Measurements from ENCODE around the gene ATP4B. TPM values are rescaled to one million over a fixed set of nuclear protein-coding genes. Genes with fewer than 3 reads are reported as not detected.

Gene ATP4B
- total RNA-seq, 2 donors from 2014 or later = 0.34 TPM; not detected in 1

GRCh38 chr13:113603116-113603710 is 54.8 kb downstream of the ATP4B start:
- no peak overlapping the region for H3K27ac ChIP-seq
- H3K4me1 ChIP-seq (replicated peaks) = no peaks in the 10 kb centered on the region
- no peaks in the 10 kb centered on the region for H3K36me3 ChIP-seq
- no peak for TF ChIP-seq POLR2AphosphoS5 (IDR thresholded peaks at IDR 0.05)
- TF ChIP-seq CTCF (IDR thresholded peaks at IDR 0.05) = no peak
- TF ChIP-seq POLR2A (IDR thresholded peaks at IDR 0.05) = no peak
- no peak overlapping the region for H3K4me3 ChIP-seq
- H3K27me3 ChIP-seq (replicated peaks; ENCODE audit: insufficient read depth) = no peaks in the 10 kb centered on the region
- DNase-seq (ENCODE audit: low spot score) = no peak
- H3K9me3 ChIP-seq = no peaks in the 10 kb centered on the region
- intact Hi-C loops (cut with DNase I) = no loop called here
- 84% methylated on average over 13 of the region's 13 CpGs for WGBS

GRCh38 chr13:113602291-113602988 is 55.6 kb downstream of the ATP4B start:
- no peak for TF ChIP-seq POLR2AphosphoS5 (IDR thresholded peaks at IDR 0.05)
- no peak for TF ChIP-seq POLR2A (IDR thresholded peaks at IDR 0.05)
- 74% methylated on average over 15 of the region's 15 CpGs for WGBS
- H3K27ac ChIP-seq = no peak overlapping the region
- H3K4me1 ChIP-seq (replicated peaks) = no peaks in the 10 kb centered on the region
- no peaks in the 10 kb centered on the region for H3K9me3 ChIP-seq
- DNase-seq (ENCODE audit: low spot score) = no peak
- no peak overlapping the region for H3K4me3 ChIP-seq
- H3K27me3 ChIP-seq (replicated peaks; ENCODE audit: insufficient read depth) = no peaks in the 10 kb centered on the region
- intact Hi-C loops (cut with DNase I) = no loop called here
- H3K36me3 ChIP-seq = no peaks in the 10 kb centered on the region

- intact Hi-C loops (cut with DNase I) = no loop called here
- H3K36me3 ChIP-seq = no peaks in the 10 kb centered on the region
- TF ChIP-seq POLR2A (IDR thresholded peaks at IDR 0.05) = no peak
- TF ChIP-seq POLR2AphosphoS5 (IDR thresholded peaks at IDR 0.05) = no peak
- no peak for TF ChIP-seq CTCF (IDR thresholded peaks at IDR 0.05)
- no peak overlapping the region for H3K4me3 ChIP-seq
- DNase-seq (ENCODE audit: low spot score) = no peak
- H3K4me1 ChIP-seq (replicated peaks) = no peaks in the 10 kb centered on the region
- WGBS = 96% methylated on average over 25 of the region's 28 CpGs
- H3K27me3 ChIP-seq (replicated peaks; ENCODE audit: insufficient read depth) = no peaks in the 10 kb centered on the region
- H3K9me3 ChIP-seq = no peaks in the 10 kb centered on the region
- no peak overlapping the region for H3K27ac ChIP-seq
These were observed 56.6 kb downstream of the ATP4B start for GRCh38 chr13:113601166-113602070.

- H3K4me1 ChIP-seq (replicated peaks) = no peaks in the 10 kb centered on the region
- 98% methylated on average over 12 of the region's 12 CpGs for WGBS
- intact Hi-C loops (cut with DNase I) = no loop called here
- no peak for DNase-seq (ENCODE audit: low spot score)
- no peaks in the 10 kb centered on the region for H3K27me3 ChIP-seq (replicated peaks; ENCODE audit: insufficient read depth)
- no peaks in the 10 kb centered on the region for H3K36me3 ChIP-seq
- H3K9me3 ChIP-seq = no peaks in the 10 kb centered on the region
- no peak for TF ChIP-seq POLR2A (IDR thresholded peaks at IDR 0.05)
- no peak for TF ChIP-seq POLR2AphosphoS5 (IDR thresholded peaks at IDR 0.05)
- no peak for TF ChIP-seq CTCF (IDR thresholded peaks at IDR 0.05)
- H3K4me3 ChIP-seq = no peak overlapping the region
- no peak overlapping the region for H3K27ac ChIP-seq
These were observed 58.6 kb downstream of the ATP4B start for GRCh38 chr13:113599391-113599790.

Other genes with a start within 250 kb of the ATP4B start
- 1 to 10 TPM; 3.7 to 3.9 TPM for gene ADPRHL1, start 204.7 kb downstream of the ATP4B start, total RNA-seq
- 10 to 100 TPM; 11.0 to 48.0 TPM for gene DCUN1D2, start 167.5 kb downstream of the ATP4B start, total RNA-seq
- 10 to 100 TPM; 50.1 to 62.4 TPM for gene TFDP1, start 73.4 kb downstream of the ATP4B start, total RNA-seq
- under 1 TPM in 1 of 2 donors, not detected in 1; 0.23 TPM for gene GRK1, start 9.0 kb upstream of the ATP4B start, total RNA-seq
- 1 to 10 TPM in 1 of 2 donors, under 1 TPM in 1; 0.96 to 4.6 TPM for gene TMEM255B, start 101.0 kb upstream of the ATP4B start, total RNA-seq
- 100 to 1,000 TPM; 116 to 432 TPM for gene GAS6, start 205.9 kb upstream of the ATP4B start, total RNA-seq

Data from prostate gland (tissue), 2 donors.